ENCODE data around the gene FKBP2. TPM values are rescaled to one million over a fixed set of nuclear protein-coding genes. Genes with fewer than 3 reads are reported as not detected.

Gene FKBP2
- total and polyA plus RNA-seq, 4 donors = 65.2 to 397 (median 150) TPM

GRCh38 chr11:64232182-64232966, 8.5 kb upstream of the FKBP2 start:
- DNase-seq = no peak
- H3K36me3 ChIP-seq (ENCODE audit: control insufficient read depth in 4 of 4, insufficient read depth in 4 of 4, low read length in 4 of 4) = peaks cover 0 to 2% (median 0%) of the 10 kb centered on the region in 4 donors
- WGBS, 2 donors = 83 to 87% methylated on average over 15 of the region's 15 CpGs
- no peak overlapping the region for H3K4me3 ChIP-seq
- no peaks in the 10 kb centered on the region for H3K9me3 ChIP-seq (ENCODE audit: control insufficient read depth in 4 of 4, insufficient read depth in 3 of 4, low read length in 3 of 4)
- ATAC-seq (ENCODE audit: insufficient read depth, low FRiP score) = no peak
- no peak overlapping the region for H3K9ac ChIP-seq (ENCODE audit: insufficient read depth in 1 of 2, low read length in 2 of 2)
- no peaks in the 10 kb centered on the region for H3K27me3 ChIP-seq (ENCODE audit: control insufficient read depth in 3 of 3, insufficient read depth in 3 of 3, low read length in 2 of 3)
- peaks cover 0 to 32% (median 9%) of the 10 kb centered on the region in 5 donors for H3K4me1 ChIP-seq (ENCODE audit: control insufficient read depth in 5 of 5, insufficient read depth in 5 of 5, low read length in 5 of 5)
- TF ChIP-seq CTCF (IDR thresholded peaks at IDR 0.05; ENCODE audit: control extremely low read depth, extremely low read depth) = no peak
- H3K27ac ChIP-seq (ENCODE audit: low read depth in 1 of 2, low read length in 1 of 2) = peak overlapping the region in 1 of 2 donors; percentile 9

- ATAC-seq (ENCODE audit: insufficient read depth, low FRiP score) = no peak
- no peak for TF ChIP-seq CTCF (IDR thresholded peaks at IDR 0.05; ENCODE audit: control extremely low read depth, extremely low read depth)
- no peak overlapping the region for H3K9ac ChIP-seq (ENCODE audit: insufficient read depth in 1 of 2, low read length in 2 of 2)
- 82 to 93% methylated on average over 8 of the region's 8 CpGs for WGBS, 2 donors
- H3K9me3 ChIP-seq (ENCODE audit: control insufficient read depth in 4 of 4, insufficient read depth in 3 of 4, low read length in 3 of 4) = no peaks in the 10 kb centered on the region
- no peaks in the 10 kb centered on the region for H3K27me3 ChIP-seq (ENCODE audit: control insufficient read depth in 3 of 3, insufficient read depth in 3 of 3, low read length in 2 of 3)
- peaks cover 0 to 29% (median 12%) of the 10 kb centered on the region in 5 donors for H3K4me1 ChIP-seq (ENCODE audit: control insufficient read depth in 5 of 5, insufficient read depth in 5 of 5, low read length in 5 of 5)
- peaks cover 0 to 6% (median 2%) of the 10 kb centered on the region in 4 donors for H3K36me3 ChIP-seq (ENCODE audit: control insufficient read depth in 4 of 4, insufficient read depth in 4 of 4, low read length in 4 of 4)
- no peak for DNase-seq
- H3K27ac ChIP-seq (ENCODE audit: low read depth in 1 of 2, low read length in 1 of 2) = no peak overlapping the region
- no peak overlapping the region for H3K4me3 ChIP-seq
Observed at GRCh38 chr11:64232967-64233315, 8.0 kb upstream of the FKBP2 start.

GRCh38 chr11:64233913-64234586, 6.8 kb upstream of the FKBP2 start, which contains the start of gene VEGFB:
Gene VEGFB (plus strand): TSS chr11:64234584. CDS start chr11:64234834, 250 bp downstream.
- WGBS, 2 donors = 4 to 16% methylated on average over 35 to 62 of the region's 62 CpGs
- DNase-seq (peak; percentile 74 to 82 (median 77)), ATAC-seq (ENCODE audit: insufficient read depth, low FRiP score) (peak; percentile 73)
- Histone ChIP-seq H3K4me3 (peak within 1 kb of the TSS; percentile 69), H3K27me3 (ENCODE audit: control insufficient read depth in 3 of 3, insufficient read depth in 3 of 3, low read length in 2 of 3) (no peaks in the 10 kb centered on the region), H3K27ac (ENCODE audit: low read depth in 1 of 2, low read length in 1 of 2) (peak within 1 kb of the TSS; percentile 68 to 86), H3K9ac (ENCODE audit: insufficient read depth in 1 of 2, low read length in 2 of 2) (peak within 1 kb of the TSS in 1 of 2 donors; percentile 62), H3K9me3 (ENCODE audit: control insufficient read depth in 4 of 4, insufficient read depth in 3 of 4, low read length in 3 of 4) (no peaks in the 10 kb centered on the region), H3K36me3 (ENCODE audit: control insufficient read depth in 4 of 4, insufficient read depth in 4 of 4, low read length in 4 of 4) (peaks cover 0 to 13% (median 5%) of the 10 kb centered on the region in 4 donors), H3K4me1 (ENCODE audit: control insufficient read depth in 5 of 5, insufficient read depth in 5 of 5, low read length in 5 of 5) (peaks cover 0 to 29% (median 12%) of the 10 kb centered on the region in 5 donors)
- TF ChIP-seq CTCF (IDR thresholded peaks at IDR 0.05; ENCODE audit: control extremely low read depth, extremely low read depth) = no peak
